Suppressor macrophage treated with lipopolysaccharide for 1 hour (primary cell): ENCODE data around the gene PTPN1.

Source experiments
- DNase-seq, 3 donors: peaks; one replicate each; pipeline ENCODE4 v3.0.0-alpha.2; 2020 to 2022

The PTPN1 gene

DNA sequence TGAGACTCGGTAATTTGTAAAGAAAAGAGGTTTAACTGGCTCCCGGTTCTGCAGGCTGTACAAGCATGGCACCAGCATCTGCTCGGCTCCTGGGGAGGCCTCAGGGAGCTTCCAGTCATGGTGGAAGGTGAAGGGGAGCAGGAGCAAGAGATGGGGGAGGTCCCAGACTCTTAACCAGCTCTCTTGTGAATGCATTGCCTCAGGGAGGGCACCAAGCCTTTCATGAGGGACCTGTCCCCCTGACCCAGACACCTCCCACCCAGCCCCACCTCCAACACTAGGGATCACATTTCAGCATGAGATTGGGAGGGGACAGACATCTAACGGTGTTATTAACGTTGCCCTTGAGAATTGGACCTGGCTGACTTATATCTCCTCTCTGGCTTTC, 68.6 kb downstream of the PTPN1 start:
- DNase-seq = no peak

DNA sequence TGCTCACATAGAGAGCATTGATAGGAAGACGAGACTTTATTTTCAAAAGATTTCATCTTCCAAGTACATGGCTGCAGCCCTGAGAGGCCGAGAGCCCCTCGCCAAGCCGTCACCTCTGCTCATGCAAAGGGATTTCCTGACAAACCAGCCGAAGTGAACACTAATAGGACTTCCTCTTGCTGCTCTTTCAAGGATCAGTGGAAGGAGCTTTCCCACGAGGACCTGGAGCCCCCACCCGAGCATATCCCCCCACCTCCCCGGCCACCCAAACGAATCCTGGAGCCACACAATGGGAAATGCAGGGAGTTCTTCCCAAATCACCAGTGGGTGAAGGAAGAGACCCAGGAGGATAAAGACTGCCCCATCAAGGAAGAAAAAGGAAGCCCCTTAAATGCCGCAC, 69.3 kb downstream of the PTPN1 start:
- DNase-seq = no peak

DNA sequence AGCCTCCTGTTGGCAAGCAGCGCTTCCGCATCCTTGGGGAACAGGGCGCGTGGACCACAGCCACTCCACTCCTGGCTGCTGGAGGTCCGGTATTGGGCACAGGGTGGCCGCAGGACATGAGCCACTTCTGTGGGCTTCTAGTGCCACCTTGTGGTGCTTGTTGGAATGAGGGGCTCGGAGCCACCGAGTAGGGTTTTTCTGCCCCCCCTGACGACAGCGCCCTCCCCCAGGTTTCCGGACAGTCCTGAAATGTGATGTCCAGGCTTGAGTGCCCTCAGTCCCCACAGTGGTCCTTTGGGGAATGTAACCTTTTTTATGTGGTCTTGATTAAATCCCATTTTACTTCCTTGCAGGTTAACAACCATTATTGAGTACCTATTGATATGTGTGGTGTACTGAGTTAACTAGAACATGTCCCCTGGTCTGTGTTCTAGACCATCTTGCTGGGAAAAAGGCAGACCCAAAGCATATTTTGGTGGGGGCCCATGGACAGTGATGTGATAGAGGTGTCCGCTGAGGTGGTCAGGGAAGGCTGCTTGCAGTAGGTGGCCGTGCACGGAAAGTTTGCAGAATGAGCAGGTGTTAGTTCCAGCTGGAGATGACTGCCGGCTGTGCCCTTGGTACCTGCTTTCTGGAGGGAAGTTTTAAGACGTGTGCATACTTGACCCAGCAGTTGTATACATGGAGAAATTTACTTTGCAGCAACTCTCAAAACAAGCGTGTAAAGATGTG, 70.0 kb downstream of the PTPN1 start:
- peak; percentile 64 to 72 (median 70) for DNase-seq

DNA sequence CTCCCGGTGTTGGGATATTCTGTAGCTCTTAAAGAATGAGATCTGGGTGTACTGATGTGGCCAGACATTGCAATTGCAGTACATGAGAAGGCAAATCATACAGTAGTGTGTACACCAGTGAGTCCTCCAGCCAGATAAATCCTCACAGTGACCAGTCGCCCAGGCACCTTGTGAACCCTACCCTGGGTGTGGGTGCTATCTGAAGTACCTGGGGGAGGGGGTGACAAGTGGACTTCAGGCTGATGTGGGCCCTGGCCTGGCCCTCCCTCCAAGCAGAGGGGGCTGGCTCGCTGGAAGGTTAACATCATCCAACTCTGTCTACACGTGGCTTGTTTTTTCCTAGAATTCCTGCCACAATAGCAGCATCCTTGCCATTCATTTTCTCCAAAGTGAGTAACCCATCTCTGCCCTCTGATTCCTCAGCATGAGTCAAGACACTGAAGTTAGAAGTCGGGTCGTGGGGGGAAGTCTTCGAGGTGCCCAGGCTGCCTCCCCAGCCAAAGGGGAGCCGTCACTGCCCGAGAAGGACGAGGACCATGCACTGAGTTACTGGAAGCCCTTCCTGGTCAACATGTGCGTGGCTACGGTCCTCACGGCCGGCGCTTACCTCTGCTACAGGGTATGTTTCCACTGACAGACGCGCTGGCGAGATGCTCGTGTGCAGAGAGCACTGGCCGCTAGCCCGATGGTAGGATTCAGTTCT, 70.8 kb downstream of the PTPN1 start:
- DNase-seq = no peak

DNA sequence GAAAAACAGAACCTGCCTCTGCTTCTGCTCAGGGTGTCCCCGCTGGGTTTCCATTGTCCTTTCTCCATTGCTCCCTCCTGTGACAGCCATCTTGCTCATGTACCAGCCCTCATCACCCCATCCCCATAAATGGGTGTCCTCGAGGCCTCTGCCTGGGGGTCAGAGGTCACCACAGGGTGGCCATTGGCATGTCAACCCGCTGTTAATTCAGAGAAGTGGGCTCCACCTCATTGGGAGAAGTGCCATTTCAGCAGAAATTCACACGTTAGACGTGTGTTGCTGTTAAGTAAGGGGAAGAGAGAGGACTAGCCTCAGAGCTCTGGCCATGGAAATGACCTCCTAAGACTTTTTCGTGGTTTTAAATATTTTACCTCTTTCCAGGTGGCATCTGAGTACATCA, 71.9 kb downstream of the PTPN1 start:
- no peak for DNase-seq

DNA sequence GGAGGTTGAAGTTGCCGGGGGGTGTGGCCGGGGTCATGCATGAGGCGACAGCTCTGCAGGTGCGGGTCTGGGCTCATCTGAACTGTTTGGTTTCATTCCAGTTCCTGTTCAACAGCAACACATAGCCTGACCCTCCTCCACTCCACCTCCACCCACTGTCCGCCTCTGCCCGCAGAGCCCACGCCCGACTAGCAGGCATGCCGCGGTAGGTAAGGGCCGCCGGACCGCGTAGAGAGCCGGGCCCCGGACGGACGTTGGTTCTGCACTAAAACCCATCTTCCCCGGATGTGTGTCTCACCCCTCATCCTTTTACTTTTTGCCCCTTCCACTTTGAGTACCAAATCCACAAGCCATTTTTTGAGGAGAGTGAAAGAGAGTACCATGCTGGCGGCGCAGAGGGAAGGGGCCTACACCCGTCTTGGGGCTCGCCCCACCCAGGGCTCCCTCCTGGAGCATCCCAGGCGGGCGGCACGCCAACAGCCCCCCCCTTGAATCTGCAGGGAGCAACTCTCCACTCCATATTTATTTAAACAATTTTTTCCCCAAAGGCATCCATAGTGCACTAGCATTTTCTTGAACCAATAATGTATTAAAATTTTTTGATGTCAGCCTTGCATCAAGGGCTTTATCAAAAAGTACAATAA, 72.5 kb downstream of the PTPN1 start:
- DNase-seq = no peak

DNA sequence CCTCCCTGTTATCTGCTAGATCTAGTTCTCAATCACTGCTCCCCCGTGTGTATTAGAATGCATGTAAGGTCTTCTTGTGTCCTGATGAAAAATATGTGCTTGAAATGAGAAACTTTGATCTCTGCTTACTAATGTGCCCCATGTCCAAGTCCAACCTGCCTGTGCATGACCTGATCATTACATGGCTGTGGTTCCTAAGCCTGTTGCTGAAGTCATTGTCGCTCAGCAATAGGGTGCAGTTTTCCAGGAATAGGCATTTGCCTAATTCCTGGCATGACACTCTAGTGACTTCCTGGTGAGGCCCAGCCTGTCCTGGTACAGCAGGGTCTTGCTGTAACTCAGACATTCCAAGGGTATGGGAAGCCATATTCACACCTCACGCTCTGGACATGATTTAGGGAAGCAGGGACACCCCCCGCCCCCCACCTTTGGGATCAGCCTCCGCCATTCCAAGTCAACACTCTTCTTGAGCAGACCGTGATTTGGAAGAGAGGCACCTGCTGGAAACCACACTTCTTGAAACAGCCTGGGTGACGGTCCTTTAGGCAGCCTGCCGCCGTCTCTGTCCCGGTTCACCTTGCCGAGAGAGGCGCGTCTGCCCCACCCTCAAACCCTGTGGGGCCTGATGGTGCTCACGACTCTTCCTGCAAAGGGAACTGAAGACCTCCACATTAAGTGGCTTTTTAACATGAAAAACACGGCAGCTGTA, 73.4 kb downstream of the PTPN1 start:
- DNase-seq = no peak

DNA sequence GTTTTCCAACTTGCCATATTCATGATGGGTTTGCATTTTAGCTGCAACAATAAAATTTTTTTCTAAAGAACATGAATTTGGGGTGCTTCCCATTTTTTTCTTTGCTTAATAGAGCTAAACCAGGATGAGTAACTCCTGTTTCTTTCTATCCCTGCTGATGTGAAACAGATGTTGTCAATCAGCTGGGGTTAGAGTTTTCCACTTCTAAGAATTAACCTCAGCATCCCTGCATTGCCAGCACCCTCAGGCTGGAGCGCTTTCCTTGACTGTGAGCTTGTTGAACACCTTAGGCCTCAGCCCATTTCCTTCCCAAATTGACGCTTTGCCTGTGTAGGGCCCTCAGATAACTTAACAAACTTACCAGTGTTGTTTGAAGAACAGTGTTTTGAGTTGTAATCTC, 74.5 kb downstream of the PTPN1 start:
- DNase-seq = no peak

DNA sequence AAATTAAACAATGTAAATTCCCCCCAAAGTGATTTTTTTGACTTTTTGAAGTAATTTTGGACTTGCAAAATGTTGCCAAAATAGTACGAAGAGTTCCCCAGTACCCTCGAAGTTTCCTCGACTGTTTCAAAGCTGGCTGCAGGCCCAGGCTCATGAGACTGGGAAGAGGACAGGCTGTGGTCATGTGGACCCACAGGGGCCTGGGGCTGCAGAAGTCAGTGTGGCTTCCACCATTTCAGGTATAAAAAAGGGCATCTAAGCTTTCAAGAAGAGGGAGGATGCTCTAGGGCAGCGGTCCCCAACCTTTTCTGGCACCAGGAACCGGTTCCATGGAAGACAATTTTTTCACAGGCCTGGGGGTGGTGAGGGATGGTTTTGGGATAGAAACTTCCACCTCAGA, 75.0 kb downstream of the PTPN1 start:
- no peak for DNase-seq

DNA sequence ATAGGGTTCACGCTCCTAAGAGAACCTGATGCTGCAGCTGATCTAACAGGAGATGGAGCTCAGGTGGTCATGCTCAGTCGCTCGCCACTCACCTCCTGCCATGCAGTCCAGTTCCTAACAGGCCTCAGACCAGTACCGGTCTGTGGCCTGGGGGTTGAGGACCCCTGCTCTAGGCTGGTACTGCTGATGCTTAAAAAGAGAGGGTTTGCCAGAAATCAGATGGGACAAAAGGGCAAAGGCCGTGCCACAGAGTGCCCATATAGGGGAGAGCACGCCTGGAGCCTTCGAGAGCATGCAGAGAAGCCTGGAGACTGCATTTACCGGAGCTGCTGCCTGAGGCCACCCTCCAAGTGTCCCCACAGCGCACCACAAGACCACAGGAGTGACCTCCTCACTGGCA, 75.5 kb downstream of the PTPN1 start:
- DNase-seq = no peak

DNA sequence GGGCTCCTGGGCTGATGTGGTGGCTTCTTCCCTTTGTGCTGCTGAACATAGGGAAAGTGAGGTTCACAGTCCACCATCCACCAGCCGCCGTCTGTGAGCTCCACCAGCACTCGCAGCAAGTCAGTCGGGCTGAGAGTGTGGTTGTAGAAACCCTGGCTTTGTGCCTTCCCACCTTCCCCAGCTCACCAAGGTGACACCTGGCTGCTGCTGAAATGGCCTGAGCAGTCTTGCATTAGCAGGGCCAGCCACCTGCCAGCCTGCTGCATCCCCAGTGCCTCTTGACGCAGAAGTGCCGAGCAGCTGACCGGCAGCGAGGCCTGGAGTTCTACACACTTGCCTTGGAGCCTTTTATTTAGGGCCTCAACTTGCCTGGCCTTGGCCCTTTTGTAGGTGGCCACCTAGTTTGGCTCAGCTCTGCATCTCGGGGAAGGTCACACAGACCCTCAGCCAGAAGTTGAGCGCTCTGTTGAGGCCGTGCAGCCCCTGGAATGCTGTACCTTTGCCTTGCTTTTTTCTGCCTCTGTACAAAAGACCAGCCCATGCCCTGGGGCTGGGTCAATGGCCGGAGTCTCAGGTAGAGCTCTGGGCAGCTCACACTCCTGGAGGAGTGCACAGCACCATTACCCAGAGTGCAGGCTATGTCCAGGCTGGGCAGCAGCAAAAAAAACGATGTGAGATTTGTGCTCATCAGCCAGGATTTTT, 76.5 kb downstream of the PTPN1 start:
- DNase-seq = no peak

DNA sequence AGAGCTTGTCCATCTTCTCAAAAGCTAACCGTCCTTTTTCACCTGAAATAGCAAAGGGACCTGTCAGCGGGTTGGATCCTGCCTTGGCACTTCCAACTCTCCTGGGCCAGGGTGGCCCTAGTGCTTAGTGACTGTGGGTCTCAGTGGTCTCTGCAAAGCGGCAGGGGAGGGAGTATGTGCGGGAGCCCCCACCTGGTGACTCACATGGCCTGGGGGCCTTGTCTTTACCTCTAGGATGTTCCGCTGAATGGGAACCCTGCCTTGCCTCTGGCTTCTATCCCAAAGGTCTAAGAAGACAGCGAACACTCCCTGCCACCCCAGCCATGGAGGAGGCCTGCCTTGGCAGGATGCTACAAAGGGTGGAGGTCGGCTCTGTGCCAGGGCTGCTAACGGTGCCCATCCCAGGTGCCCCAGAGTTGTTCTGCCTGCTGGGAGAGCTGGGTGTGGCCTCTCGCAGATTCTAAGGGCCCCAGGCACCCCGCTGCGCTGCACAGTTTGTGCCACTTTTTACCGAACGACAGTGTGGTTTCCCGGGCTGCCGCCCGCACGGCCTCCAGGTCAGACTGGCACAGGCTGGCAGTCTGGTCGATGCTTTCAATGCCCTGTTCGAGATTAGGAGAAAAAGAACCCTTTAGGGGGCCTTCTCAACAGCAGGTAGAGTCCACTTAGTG, 77.2 kb downstream of the PTPN1 start:
- no peak for DNase-seq

DNA sequence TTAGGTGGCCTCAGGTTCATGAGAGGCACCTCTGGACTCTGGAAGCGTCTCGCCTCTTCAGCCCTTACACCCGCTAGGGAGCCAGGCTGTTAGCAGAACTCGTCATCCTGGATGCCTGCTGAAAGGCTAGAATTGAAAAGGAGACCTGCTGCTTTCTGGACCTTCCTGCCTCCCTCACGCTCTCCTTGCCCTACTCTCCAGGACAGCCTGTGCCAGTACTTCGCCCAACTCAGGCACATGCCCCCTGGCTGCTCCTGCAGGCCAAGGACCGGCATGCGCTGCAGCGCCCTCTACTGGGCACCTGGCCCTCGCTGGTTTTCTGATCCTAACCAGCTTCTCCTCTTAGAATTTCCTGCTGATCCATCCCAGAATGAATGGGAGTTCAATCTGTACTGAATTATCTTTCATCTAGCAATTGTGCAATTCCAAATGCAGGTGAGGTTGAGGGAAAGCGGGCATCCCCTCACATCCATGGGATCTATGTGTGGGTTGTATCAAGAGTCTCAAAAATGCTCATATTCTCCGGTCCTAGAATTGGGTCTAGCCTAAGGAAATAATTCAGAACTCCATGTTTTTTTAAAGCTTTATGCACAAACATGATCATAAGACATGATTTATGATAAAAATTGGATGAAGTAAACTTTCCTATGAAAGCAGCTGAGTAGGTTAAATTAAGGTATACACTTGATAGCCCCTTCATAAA, 78.0 kb downstream of the PTPN1 start:
- peak; percentile 75 to 85 (median 75) for DNase-seq

DNA sequence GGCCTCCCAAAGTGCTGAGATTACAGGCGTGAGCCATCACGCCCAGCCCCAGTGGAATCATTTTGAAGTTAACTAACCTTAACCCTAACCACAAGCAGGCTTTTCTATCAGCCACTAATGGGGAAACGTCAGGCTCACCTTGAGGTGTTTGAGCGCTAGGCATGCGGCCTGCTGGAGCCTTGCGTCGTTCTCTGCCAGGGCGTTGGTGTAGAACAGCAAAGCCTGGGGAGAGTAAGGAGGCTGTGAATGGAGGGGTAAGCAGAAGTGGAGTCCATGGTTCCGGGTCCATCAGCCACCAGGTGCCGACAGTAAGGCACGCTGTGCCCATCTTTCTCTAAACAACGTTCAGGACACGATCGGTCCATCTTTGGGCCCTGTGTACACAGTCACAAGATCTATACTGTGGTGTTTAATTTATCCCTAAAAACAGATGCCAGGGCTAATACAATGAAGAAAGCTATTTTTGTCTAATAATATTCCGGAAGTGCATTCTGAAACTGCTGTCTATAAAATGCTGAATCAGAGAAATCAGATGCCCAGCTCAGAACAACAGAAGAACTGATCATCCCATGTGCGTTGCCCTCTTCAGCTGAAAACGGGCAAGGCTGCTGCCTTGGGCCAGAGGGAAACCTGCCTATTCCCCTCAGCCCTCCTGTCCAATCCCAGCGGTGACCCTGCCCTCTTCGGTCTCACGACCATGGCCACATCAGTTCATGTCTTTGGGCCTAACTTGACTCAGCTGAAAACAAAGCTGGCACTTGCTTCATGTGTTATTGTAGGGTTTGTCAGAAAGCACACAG, 79.6 kb downstream of the PTPN1 start:
- no peak for DNase-seq

DNA sequence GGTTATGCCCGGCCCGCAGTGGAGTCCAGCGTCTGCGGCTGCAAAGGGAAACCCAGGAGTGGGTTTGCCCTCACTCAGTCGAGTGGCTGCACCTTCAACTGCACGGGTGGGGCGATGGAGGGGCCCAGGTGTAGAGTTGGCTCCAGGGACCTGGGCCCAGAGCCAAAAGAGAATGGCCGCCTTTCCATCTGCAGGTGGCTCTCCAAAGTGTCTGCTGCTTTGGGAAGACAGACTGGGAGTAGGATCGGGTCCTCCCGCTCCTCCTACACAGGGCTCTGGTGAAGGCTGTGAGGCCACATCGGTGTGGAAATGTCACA, 80.1 kb downstream of the PTPN1 start:
- no peak for DNase-seq

DNA sequence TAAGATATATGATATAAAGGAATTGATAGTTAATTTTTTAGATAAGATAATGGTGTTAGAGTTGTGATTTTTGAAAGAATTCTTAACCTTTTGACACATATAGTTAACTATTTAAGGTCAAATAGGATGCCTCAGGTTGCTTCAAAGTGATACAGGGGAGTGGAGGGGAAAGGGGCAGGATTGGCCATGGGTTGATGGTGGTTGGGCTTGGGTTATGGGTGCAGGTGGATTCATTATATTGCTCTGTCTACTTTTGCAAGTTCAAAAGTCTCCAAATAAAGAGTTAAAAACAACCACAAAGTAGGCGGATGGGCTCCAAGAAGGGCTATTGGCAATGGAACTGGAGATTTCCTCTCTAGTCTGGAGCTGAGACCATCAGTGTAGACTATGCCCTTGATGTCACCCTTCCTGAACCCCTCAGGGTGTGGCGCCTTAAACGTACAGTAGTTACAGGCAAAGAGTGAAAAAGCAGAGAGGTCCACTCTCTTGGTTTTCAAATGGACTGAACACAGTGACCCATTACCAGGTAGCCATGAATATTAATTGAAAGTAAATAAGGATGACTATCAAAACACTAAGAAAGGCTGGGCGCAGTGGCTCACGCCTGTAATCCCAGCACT, 81.2 kb downstream of the PTPN1 start:
- DNase-seq = no peak

DNA sequence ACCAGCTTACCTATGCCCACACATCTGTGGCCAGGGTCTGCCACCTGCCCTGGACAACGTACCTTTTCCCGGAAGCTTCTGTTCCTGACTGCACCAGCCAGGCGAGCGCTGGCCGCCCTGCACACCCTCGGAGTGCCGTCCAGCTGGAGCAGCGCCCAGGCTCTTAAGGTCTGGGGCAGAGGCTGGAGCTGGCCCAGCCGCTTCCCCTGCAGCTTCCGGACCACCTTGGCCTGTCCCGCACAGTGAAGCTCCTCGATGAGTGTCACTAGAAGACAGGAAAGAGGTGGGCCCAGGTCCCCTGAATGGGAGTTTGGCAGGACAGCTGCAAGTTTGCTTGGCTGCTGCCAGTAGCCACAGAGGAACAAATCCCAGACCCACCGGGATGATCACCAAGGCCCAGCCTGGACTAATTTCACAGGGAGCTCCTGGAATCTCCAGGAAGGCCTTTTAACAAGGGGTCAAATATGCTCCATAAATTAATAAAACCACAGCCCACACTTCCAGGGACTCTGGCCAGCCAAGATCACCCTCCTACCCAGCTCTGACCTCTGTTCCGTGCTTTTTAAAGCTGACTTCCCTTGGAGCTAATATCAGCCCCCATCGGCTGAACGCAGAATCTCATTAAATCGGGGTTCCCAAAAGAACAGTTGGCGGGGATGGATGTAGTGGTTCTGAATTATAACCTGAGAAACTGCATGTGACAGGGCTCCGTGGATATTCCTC, 82.3 kb downstream of the PTPN1 start:
- no peak for DNase-seq

DNA sequence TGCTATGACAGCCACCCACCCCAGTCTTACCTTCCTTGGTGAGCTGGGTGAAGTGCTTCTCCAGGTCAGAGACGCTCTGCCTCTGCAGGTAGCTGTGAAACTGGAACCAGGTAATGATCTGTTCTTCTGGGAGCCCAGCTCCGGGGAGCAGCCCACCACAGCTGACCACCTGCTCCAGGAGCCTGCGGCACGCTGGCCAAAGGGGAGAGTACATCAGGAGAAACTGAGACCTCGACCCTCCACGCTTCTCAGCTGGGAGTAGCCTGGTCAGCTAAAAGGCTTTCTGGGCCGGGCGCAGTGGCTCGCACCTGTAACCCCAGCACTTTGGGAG, 82.8 kb downstream of the PTPN1 start:
- DNase-seq = no peak

DNA sequence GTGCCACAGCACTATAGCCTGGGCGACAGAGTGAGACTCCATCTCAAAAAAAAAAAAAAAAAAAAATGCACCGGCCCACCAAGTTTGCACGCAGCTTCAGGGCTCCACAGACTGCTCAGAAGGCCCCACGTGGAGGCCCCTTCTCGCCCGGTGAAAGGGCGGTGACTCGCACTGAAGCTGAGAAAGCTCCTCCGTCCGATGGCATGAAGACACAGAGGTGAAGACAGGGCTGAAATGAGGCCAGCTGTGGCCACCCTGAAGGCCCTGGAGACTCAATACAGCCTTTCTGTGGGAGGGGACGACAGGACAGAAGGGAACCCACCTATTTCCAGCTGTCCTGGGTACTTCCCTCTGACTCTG, 84.0 kb downstream of the PTPN1 start:
- DNase-seq = no peak
